ENCODE results near the gene OGFR. TPM values are rescaled to one million over a fixed set of nuclear protein-coding genes. Genes with fewer than 3 reads are reported as not detected.

The OGFR gene
- total and polyA plus RNA-seq, 2 experiments from 2014 or later = 9.6 to 50.6 TPM

GRCh38 chr20:62844182-62844581, 39.5 kb downstream of the OGFR start:
- Histone ChIP-seq H3K36me3 (ENCODE audit: insufficient read depth) (peaks cover 4% of the 10 kb centered on the region; the same call in 1 of the 2 replicates), H3K9me2 (ENCODE audit: insufficient read depth) (no peaks in the 10 kb centered on the region), H3F3A (replicated peaks; ENCODE audit: low read depth) (0 out of 2 replicates have a peak, but pooled peaks cover 10% of the 10 kb centered on the region), H3K27ac (ENCODE audit: low read depth) (no peak overlapping the region), H3K4me3 (no peak overlapping the region), H4K20me1 (replicated peaks; ENCODE audit: insufficient read depth) (no peaks in the 10 kb centered on the region; the same call in 1 of the 2 replicates), H3K79me2 (replicated peaks; ENCODE audit: insufficient read depth) (0 out of 2 replicates have a peak, but pooled peaks cover 5% of the 10 kb centered on the region), H3K27me3 (ENCODE audit: insufficient read depth) (no peaks in the 10 kb centered on the region), H3K4me1 (ENCODE audit: insufficient read depth) (0 out of 2 replicates have a peak, but pooled peaks cover 4% of the 10 kb centered on the region), H3K4me2 (no peak overlapping the region), H2AFZ (no peak overlapping the region)
- no peak overlapping the region for H3K4me3 Mint-ChIP-seq
- no peak for TF ChIP-seq ZNF114 (CRISPR knock-in tag; IDR thresholded peaks at IDR 0.05)
- TF ChIP-seq ZNF462 (CRISPR knock-in tag; IDR thresholded peaks at IDR 0.05) = no peak
- no peak for TF ChIP-seq POLR2AphosphoS5 (IDR thresholded peaks at IDR 0.05; ENCODE audit: low read depth)
- TF ChIP-seq EZH2 (IDR thresholded peaks at IDR 0.05; ENCODE audit: low read depth, unreplicated experiment) = no peak
- TF ChIP-seq STAT1 (IDR thresholded peaks at IDR 0.05; ENCODE audit: unreplicated experiment) = no peak
- TF ChIP-seq ZNF331 (CRISPR knock-in tag; IDR thresholded peaks at IDR 0.05; ENCODE audit: low read depth) = no peak
- TF ChIP-seq CTCF (conservative IDR thresholded peaks at IDR 0.05; ENCODE audit: low read depth in 2 of 2) = no peak
- no peak for TF ChIP-seq CREB1 (CRISPR knock-in tag; IDR thresholded peaks at IDR 0.05; ENCODE audit: low read depth)
- no peak for TF ChIP-seq JUNB (IDR thresholded peaks at IDR 0.05; ENCODE audit: unreplicated experiment)
- TF ChIP-seq NANOG (IDR thresholded peaks at IDR 0.05; ENCODE audit: borderline replicate concordance) = no peak
- TF ChIP-seq REST (IDR thresholded peaks at IDR 0.05; ENCODE audit: unreplicated experiment) = no peak
- no peak for TF ChIP-seq EZH2phosphoT487 (IDR thresholded peaks at IDR 0.05; ENCODE audit: unreplicated experiment)
- no peak for TF ChIP-seq ETS1 (IDR thresholded peaks at IDR 0.05)
- peaks cover 35% of the 10 kb centered on the region for H3K36me3 Mint-ChIP-seq (ENCODE audit: low read depth)
- DNase-seq (ENCODE audit: low spot score) = no peak
- H3K4me1 Mint-ChIP-seq = peaks cover 13% of the 10 kb centered on the region
- H3K27ac Mint-ChIP-seq = no peak overlapping the region
- H3K9me3 Mint-ChIP-seq = no peaks in the 10 kb centered on the region; the same call in 2 of the 3 replicates
- ATAC-seq = no peak
- peaks cover 16% of the 10 kb centered on the region for H3K27me3 Mint-ChIP-seq (ENCODE audit: insufficient read depth, low read depth, poor library complexity)

Measured in GM23338 (cell line).